Stomach (tissue), 9 donors: ENCODE measurements around the gene RENBP. TPM values are rescaled to one million over a fixed set of nuclear protein-coding genes. Genes with fewer than 3 reads are reported as not detected.
A peak's percentile ranks its signal among the peaks of the same experiment; 100 is the strongest.

Source experiments
- DNase-seq, 2 donors: peaks; one replicate each; pipeline versions ENCODE4 v3.0.0 to v3.0.0-alpha.2; 2013 to 2019
- H3K27ac ChIP-seq, 5 donors: fragments of 200-600 bp in 4 of 5; sonication (generic) in 4 of 5; one replicate each; pipeline ENCODE4 v1.5.1; 2013 to 2019; ENCODE audit warnings: mild to moderate bottlenecking in 1 of 5, moderate library complexity in 1 of 5
- H3K27me3 ChIP-seq, 3 donors: fragments of 200-600 bp; sonication (generic); one replicate each; pipeline ENCODE4 v1.5.1; 2017 to 2019; ENCODE audit warnings: mixed run types in 1 of 3
- H3K36me3 ChIP-seq, 4 donors: fragments of 200-600 bp; sonication (generic); 1 replicate in 3 of 4; 2 replicates in 1 of 4; pipeline ENCODE4 v1.5.1; 2016 to 2019
- H3K4me1 ChIP-seq, 4 donors: fragments of 200-600 bp; sonication (generic); one replicate each; pipeline ENCODE4 v1.5.1; 2016 to 2019
- H3K4me3 ChIP-seq, 4 donors: fragments of 200-600 bp; sonication (generic) in 3 of 4; one replicate each; pipeline ENCODE4 v1.5.1; 2016 to 2019; ENCODE audit warnings: mild to moderate bottlenecking in 1 of 4
- H3K9me3 ChIP-seq, 4 donors: fragments of 200-600 bp; sonication (generic); one replicate each; pipeline ENCODE4 v1.5.1; 2016 to 2019
- CTCF ChIP-seq, 7 experiments: fragments of 450-650 bp in 4 of 7; fragments of 200-600 bp in 3 of 7; sonication (generic) in 3 of 7; IDR thresholded peaks; one replicate each; pipeline ENCODE4 v1.5.1; 2016 to 2019; ENCODE audit warnings: antibody characterized with exemption in 7 of 7, control low read depth in 2 of 7, mild to moderate bottlenecking in 1 of 7
- EP300 ChIP-seq: sonication (generic); formaldehyde crosslinking; IDR thresholded peaks from one replicate; pipeline ENCODE4 v1.6.1; 2017; ENCODE audit warnings: antibody characterized with exemption
- POLR2A ChIP-seq, 4 donors: fragments of 450-650 bp; IDR thresholded peaks; one replicate each; pipeline ENCODE4 v1.6.1; 2016; ENCODE audit warnings: antibody characterized with exemption in 4 of 4, control low read depth in 2 of 4, mild to moderate bottlenecking in 1 of 4, moderate library complexity in 1 of 4
- POLR2AphosphoS5 ChIP-seq, 3 donors: sonication (generic); formaldehyde crosslinking; IDR thresholded peaks; one replicate each; pipeline ENCODE4 v1.6.1; 2016; ENCODE audit warnings: antibody characterized with exemption in 3 of 3
- WGBS, 5 donors: extraction: QIAGEN DNeasy Blood & Tissue Kit in 3 of 5; methylation state at CpG; one replicate each; pipeline versions ENCODE4 v1.1.5 to v1.1.7; 2013 to 2018; 5-methylcytosine and 5-hydroxymethylcytosine counted together
- intact Hi-C: fragments of 100-400 bp; cut with DNase I; formaldehyde crosslinking; loops from one replicate; pipeline ENCODE4 v1.15.1; 2023; ENCODE audit warnings: low total_unique reads
- polyA plus RNA-seq, 3 donors: library from polyadenylated mRNA; stranded (reverse); fragments of 200-250 nt; gene quantifications; one replicate each; pipeline ENCODE4 v1.2.3, GENCODE V29; 2013
- total RNA-seq, 5 donors: library from RNA; depleted of rRNA; stranded (reverse); fragments of >200 nt; gene quantifications; one replicate each; pipeline versions ENCODE4 v1.1.0 to v1.2.3, GENCODE V29; 2014 to 2016
- donor health status: healthy with polysubstance abuse.
- donor health status: Bipolar disorder and iron deficiency.
- donor health status: healthy.

The RENBP gene
- total and polyA plus RNA-seq, 8 donors: 2.3 to 12.7 (median 8.1) TPM; not detected in 3

- peak; percentile 80 to 88 for DNase-seq
- 49 to 68% (median 55%) methylated on average over 15 to 25 of the region's 25 CpGs for WGBS, 5 donors
- Histone ChIP-seq H3K27me3 (peaks cover 0 to 21% (median 0%) of the 10 kb centered on the region in 3 donors), H3K36me3 (peaks cover 0 to 13% (median 0%) of the 10 kb centered on the region in 4 donors), H3K9me3 (no peaks in the 10 kb centered on the region), H3K4me3 (peak overlapping the region in 1 of 4 donors; percentile 9), H3K27ac (peak overlapping the region in 3 of 5 donors; percentile 27 to 98 (median 42)), H3K4me1 (peaks cover 7 to 52% (median 48%) of the 10 kb centered on the region in 4 donors)
- intact Hi-C loops: no loop called here
- no peak for TF ChIP-seq POLR2A (IDR thresholded peaks at IDR 0.05)
- TF ChIP-seq CTCF (IDR thresholded peaks at IDR 0.05): peak in 4 of 7 experiments; percentile 23 to 48 (median 38)
Measured at GRCh38 chrX:153922932-153923857, 21.2 kb downstream of the RENBP start.

GRCh38 chrX:153921511-153922446 lies 22.7 kb downstream of the RENBP start:
- intact Hi-C loops: no loop called here
- peak overlapping the region in 2 of 5 donors; percentile 27 to 32 for H3K27ac ChIP-seq
- no peak for DNase-seq

GRCh38 chrX:153921070-153921469 lies 23.4 kb downstream of the RENBP start:
- Histone ChIP-seq H3K4me3 (peak overlapping the region in 2 of 4 donors; percentile 7 to 28), H3K9me3 (no peaks in the 10 kb centered on the region), H3K27ac (peak overlapping the region in 1 of 5 donors; percentile 27), H3K36me3 (peaks cover 0 to 17% (median 0%) of the 10 kb centered on the region in 4 donors), H3K27me3 (peaks cover 0 to 15% (median 0%) of the 10 kb centered on the region in 3 donors), H3K4me1 (peaks cover 0 to 37% (median 31%) of the 10 kb centered on the region in 4 donors)
- intact Hi-C loops: no loop called here
- WGBS, 5 donors: 61 to 78% (median 68%) methylated on average over 7 to 16 of the region's 16 CpGs; no CpG with 5 or more reads in 1 of the 5 donors
- no peak for DNase-seq
- TF ChIP-seq CTCF (IDR thresholded peaks at IDR 0.05) (no peak), POLR2A (IDR thresholded peaks at IDR 0.05) (no peak), EP300 (no peak), POLR2AphosphoS5 (IDR thresholded peaks at IDR 0.05) (no peak)

More at GRCh38 chrX:153921511-153922446, 22.7 kb downstream of the RENBP start:
- peaks cover 3 to 43% (median 36%) of the 10 kb centered on the region in 4 donors for H3K4me1 ChIP-seq
- H3K9me3 ChIP-seq: no peaks in the 10 kb centered on the region
- peaks cover 0 to 17% (median 0%) of the 10 kb centered on the region in 4 donors for H3K36me3 ChIP-seq
- 60 to 66% (median 63%) methylated on average over 8 to 40 of the region's 40 CpGs for WGBS, 5 donors
- peaks cover 0 to 18% (median 0%) of the 10 kb centered on the region in 3 donors for H3K27me3 ChIP-seq
- TF ChIP-seq EP300 (no peak), CTCF (IDR thresholded peaks at IDR 0.05) (no peak), POLR2A (IDR thresholded peaks at IDR 0.05) (no peak)
- peak overlapping the region in 2 of 4 donors; percentile 7 to 28 for H3K4me3 ChIP-seq

GRCh38 chrX:153920546-153920945 lies 23.9 kb downstream of the RENBP start:
- TF ChIP-seq EP300 (no peak), POLR2A (IDR thresholded peaks at IDR 0.05) (no peak), CTCF (IDR thresholded peaks at IDR 0.05) (no peak), POLR2AphosphoS5 (IDR thresholded peaks at IDR 0.05) (no peak)
- H3K27me3 ChIP-seq: peaks cover 0 to 15% (median 0%) of the 10 kb centered on the region in 3 donors
- H3K4me1 ChIP-seq: peaks cover 0 to 37% (median 31%) of the 10 kb centered on the region in 4 donors
- no peaks in the 10 kb centered on the region for H3K9me3 ChIP-seq
- 85 to 97% (median 94%) methylated on average over 6 to 14 of the region's 14 CpGs for WGBS, 5 donors
- DNase-seq: no peak
- H3K36me3 ChIP-seq: peaks cover 0 to 17% (median 0%) of the 10 kb centered on the region in 4 donors
- intact Hi-C loops: no loop called here
- no peak overlapping the region for H3K27ac ChIP-seq
- no peak overlapping the region for H3K4me3 ChIP-seq
